Measurements from ENCODE around the gene TMEM245.
A peak's percentile ranks its signal among the peaks of the same experiment; 100 is the strongest.
"Not testable (repeated sequence)": the region's sequence is repeated elsewhere in the genome, so short reads cannot be mapped to it uniquely, and the experiment has no call there.

Gene TMEM245

DNA sequence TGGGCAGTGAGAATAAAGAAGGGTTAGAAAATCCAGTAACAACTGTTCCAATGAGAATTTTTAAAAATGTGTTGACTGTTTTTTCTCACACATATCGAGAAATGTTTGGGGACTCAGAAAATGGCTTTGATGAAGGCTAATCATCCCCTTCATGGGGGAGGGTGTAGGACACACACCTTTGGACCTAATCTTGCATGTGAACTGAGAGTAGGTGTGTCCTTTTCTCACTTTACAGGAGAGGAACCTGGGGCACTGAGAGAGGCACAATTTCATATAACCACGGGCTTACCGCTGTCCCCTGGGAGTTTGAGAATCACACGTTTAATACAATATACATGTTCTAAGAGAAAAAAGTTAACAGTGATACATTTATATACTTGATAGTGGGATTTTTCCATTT is 30.0 kb upstream of the TMEM245 start:
- no peak for DNase-seq
- TF ChIP-seq POLR2A (IDR thresholded peaks at IDR 0.05; ENCODE audit: low read length) (no peak), GATA1 (IDR thresholded peaks at IDR 0.05; ENCODE audit: low read depth, low read length) (no peak)

- TF ChIP-seq GATA1 (IDR thresholded peaks at IDR 0.05; ENCODE audit: low read depth, low read length): no peak
- no peak for TF ChIP-seq POLR2A (IDR thresholded peaks at IDR 0.05; ENCODE audit: low read length)
- peak; percentile 22 to 46 for DNase-seq
These were observed 29.3 kb upstream of the TMEM245 start for GRCh38 chr9:109149089-109149488.

DNA sequence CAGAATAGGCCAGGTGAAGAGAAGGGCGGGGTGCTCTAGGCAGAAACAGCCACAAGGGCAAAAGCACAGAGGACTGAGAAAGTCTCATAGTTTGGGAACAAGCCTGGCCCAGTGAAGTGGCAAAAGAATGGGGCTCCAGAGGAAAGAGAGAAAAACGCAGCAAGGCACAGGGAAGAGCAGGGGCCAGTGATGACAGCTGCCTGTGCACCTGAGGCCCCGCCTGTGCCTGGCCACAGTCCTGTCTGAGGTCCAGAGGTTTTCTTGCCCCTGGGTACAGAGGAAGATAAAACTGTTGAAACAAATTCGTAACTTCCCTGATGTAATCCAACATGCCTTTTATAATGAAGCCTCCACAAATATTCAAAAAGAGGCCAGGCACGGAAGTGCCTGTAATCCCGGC is 25.3 kb upstream of the TMEM245 start:
- TF ChIP-seq POLR2A (IDR thresholded peaks at IDR 0.05; ENCODE audit: low read length) (no peak), GATA1 (IDR thresholded peaks at IDR 0.05; ENCODE audit: low read depth, low read length) (no peak)

GRCh38 chr9:109143881-109144562 is 24.3 kb upstream of the TMEM245 start:
- peak; percentile 72 to 87 for DNase-seq
- no peak for TF ChIP-seq POLR2A (IDR thresholded peaks at IDR 0.05; ENCODE audit: low read length)
- no peak for TF ChIP-seq GATA1 (IDR thresholded peaks at IDR 0.05; ENCODE audit: low read depth, low read length)

More for the DNA sequence above, 25.3 kb upstream of the TMEM245 start:
- no peak for DNase-seq

GRCh38 chr9:109141375-109141774 is 21.6 kb upstream of the TMEM245 start:
- no peak for TF ChIP-seq GATA1 (IDR thresholded peaks at IDR 0.05; ENCODE audit: low read depth, low read length)
- TF ChIP-seq POLR2A (IDR thresholded peaks at IDR 0.05; ENCODE audit: low read length): no peak
- DNase-seq: no peak

DNA sequence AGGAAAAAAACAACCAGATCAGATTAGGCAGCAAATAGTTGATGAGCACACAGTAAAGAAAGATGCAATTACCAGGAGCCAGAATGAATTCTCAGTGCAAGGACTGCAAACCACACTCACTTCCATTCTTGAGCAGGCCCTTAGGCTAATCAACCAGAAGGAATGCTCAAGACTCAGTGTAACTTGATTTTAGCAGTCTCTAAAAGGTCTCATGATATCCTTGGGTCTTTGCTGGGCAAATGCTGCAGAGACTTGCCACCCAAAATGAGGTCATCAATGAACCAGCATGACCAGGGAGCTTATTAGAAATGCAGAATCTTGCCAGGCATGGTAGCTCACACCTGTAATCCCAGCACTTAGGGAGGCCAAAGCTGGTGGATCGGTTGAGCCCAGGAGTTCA is 20.1 kb upstream of the TMEM245 start:
- TF ChIP-seq POLR2A (IDR thresholded peaks at IDR 0.05; ENCODE audit: low read length): no peak
- no peak for TF ChIP-seq GATA1 (IDR thresholded peaks at IDR 0.05; ENCODE audit: low read depth, low read length)
- DNase-seq: peak in 1 of 2 experiments; percentile 55

DNA sequence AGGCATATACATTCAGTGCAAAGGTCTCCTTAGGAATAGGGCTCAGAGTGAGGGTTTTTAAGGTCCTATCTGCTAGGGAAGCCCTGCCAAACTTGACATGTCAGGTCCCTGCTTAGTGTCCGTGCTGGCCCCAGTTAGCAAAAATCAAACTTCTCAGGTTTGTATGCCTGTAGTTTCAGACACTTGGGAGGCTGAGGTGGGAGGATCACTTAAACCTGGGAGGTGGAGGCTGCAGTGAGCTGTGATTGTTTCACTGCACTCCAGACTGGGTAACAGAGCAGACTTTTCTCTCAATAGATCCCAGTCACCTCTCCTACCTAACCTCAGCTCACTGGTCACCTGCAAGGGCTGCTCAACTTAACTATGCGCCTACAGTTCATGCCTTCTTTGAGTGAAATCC is 18.7 kb upstream of the TMEM245 start:
- DNase-seq: no peak
- TF ChIP-seq POLR2A (IDR thresholded peaks at IDR 0.05; ENCODE audit: low read length) (no peak), GATA1 (IDR thresholded peaks at IDR 0.05; ENCODE audit: low read depth, low read length) (no peak)

- TF ChIP-seq GATA1 (IDR thresholded peaks at IDR 0.05; ENCODE audit: low read depth, low read length) (peak; percentile 41), POLR2A (IDR thresholded peaks at IDR 0.05; ENCODE audit: low read length) (no peak)
These were observed 14.4 kb upstream of the TMEM245 start for GRCh38 chr9:109134167-109134578.

DNA sequence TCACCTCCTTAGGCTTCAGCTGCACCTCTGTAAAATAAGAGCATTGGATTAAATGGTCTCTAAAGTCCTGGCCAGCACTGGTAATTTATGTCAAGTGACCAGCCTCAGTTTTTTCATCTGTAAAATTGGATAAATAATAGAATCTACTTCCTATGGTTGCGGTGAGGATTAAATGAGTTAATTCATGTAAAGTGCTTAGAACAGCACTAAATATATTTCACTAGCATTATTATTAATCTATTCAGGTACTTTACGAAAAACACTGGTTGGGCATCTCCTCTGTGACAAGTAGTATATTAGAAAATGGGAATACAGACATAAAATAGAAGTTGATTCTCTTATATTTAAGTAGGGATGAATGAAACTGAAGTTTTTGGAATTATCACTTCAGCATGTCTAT is 13.8 kb upstream of the TMEM245 start:
- no peak for DNase-seq
- TF ChIP-seq POLR2A (IDR thresholded peaks at IDR 0.05; ENCODE audit: low read length): no peak
- TF ChIP-seq GATA1 (IDR thresholded peaks at IDR 0.05; ENCODE audit: low read depth, low read length): no peak

More at GRCh38 chr9:109134167-109134578, 14.4 kb upstream of the TMEM245 start:
- DNase-seq: peak; percentile 84 to 92

DNA sequence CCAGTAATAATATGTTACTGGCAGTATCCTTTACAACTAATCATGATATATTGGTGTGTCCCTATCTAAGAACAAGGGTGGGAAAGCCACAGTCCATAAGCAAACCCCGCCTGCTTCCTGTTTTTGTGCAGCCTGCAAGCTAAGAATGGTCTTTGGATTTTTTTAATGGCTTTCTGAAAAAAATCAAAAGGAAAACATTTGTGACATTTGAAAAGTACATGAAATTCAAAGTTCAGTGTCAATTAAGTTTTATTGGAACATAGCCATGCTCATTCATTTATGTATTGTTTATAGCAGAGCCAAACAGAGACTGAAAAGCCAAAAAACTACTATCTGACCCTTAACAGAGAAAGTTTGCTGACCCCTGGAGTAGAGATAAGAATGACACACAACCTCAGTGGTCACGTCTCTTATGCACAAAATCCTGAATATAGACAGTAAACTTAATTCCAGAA is 12.8 kb upstream of the TMEM245 start:
- TF ChIP-seq GATA1 (IDR thresholded peaks at IDR 0.05; ENCODE audit: low read depth, low read length) (no peak), POLR2A (IDR thresholded peaks at IDR 0.05; ENCODE audit: low read length) (no peak)
- DNase-seq: peak; percentile 63 to 76

DNA sequence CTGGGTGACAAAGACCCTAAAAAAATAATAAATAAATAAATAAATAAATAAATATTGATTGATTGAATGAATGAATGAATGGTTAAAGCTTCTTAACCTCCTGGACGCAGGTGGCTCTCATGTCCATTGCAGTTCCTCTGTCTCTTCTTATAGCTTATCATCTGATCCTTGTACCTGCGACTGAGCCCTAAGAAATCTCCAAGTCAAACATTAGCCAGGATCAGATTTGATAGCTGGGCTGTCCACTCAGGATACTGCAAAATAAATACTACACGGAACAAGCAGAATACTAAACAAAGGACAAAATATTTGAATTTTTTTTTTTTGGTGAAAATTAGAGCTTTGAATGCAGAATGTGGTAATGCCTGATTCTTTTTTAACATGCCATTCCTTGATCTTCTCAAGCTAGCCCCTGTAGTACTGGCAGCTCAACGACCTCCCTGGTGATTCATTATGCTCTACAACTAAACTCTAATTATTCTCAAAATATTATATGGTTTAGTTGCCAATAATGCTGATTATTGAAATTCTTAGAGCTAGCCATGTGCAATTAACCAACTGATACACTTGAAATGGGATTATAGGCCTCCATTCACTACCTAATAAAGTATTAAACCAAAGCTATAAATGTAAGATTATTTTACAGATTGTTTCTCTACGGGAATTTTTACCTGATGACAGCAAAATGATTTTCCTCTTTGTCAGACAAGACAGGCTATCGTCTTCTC is 9.9 kb upstream of the TMEM245 start:
- TF ChIP-seq GATA1 (IDR thresholded peaks at IDR 0.05; ENCODE audit: low read depth, low read length) (no peak), POLR2A (IDR thresholded peaks at IDR 0.05; ENCODE audit: low read length) (no peak)
- no peak for DNase-seq

DNA sequence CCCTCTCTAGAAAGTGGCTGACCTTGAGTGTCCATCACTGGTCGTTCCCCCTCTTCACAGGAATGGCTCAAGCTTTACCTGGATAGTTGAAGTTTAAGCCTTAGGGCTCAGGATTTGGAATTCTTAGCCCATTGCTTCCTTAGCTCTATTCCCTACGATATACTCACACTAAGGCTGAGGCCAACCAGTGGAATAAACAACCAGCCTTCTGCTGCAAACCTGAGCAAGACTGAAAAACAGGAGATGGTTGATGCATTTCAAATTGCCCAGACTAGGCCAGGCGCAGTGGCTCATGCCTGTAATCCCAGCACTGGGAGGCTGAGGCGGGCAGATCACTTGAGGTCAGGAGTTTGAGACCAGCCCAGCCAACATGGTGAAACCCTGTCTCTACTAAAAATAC is 6.9 kb upstream of the TMEM245 start:
- DNase-seq: not testable (repeated sequence)

GRCh38 chr9:109124121-109124520 is 4.4 kb upstream of the TMEM245 start:
- TF ChIP-seq GATA1 (IDR thresholded peaks at IDR 0.05; ENCODE audit: low read depth, low read length): no peak
- TF ChIP-seq POLR2A (IDR thresholded peaks at IDR 0.05; ENCODE audit: low read length): no peak
- DNase-seq: no peak

DNA sequence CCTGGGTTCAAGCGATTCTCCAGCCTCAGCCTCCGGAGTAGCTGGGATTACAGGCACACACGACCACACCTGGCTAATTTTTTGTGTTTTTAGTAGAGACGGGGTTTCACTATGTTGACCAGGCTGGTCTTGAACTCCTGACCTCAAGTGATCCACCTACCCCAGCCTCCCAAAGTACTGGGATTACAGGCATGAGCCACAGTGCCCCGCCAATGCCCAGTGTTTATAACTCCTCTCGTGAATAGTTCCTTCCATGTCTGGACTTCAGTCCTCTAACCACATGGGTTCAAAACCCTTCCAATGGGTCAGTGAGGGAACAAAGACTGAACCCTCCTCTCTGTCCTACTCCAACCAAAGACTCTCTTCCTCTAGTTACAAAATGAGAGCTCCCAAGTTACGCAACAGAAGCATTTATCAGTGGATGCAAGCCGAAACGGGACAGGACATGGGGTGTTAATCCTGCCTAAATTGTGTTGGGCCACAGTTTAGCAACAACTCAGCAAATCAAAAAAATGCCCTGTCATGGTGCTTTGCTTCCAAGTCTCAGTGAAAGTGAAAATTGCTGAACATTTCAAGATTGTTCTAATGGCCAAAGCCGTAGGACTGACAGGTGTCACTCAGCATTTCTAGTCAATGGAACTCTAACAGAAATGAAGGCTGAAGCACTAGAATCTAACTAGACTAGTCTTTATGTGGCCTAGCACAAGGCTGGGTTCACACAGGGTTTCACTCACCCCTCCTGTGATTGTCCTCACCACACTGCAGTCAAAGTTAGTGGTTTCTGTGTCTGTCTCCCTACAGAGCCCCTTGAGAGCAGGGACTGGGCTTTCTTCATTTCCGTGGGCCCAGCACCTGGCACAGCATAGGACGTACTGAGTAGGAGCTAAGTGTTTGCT is 3.2 kb upstream of the TMEM245 start:
- TF ChIP-seq POLR2A (IDR thresholded peaks at IDR 0.05; ENCODE audit: low read length) (no peak), GATA1 (IDR thresholded peaks at IDR 0.05; ENCODE audit: low read depth, low read length) (no peak)
- DNase-seq: peak; percentile 90 to 93
